HG03159 (cell line): ENCODE measurements around the gene GRPEL2.

Experiments used
- ATAC-seq: cut with Tn5 transposase; IDR thresholded peaks from one replicate; pipeline ENCODE4 v1.9.1; 2021; ENCODE audit warnings: mild to moderate bottlenecking, moderate library complexity; ENCODE audit not compliant: unreplicated experiment

The GRPEL2 gene

DNA sequence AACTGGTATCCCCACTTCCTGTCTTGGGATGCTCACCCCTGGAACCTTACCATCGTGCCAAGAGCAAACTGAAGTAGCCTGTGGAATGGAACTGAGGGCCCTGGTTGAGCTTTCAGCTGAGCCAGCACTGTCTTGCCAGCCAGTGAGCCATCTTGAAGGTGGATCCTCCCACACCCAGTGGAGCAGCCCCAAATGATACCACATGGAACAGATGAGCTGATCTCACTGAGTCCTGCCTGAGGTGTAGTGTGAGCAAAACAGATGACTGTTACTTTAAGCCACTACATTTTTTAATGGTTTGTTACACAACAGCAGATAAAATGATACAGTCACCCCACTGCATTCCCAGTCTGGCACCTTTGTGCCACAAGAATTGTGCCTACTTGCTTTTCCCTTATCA lies 10.4 kb downstream of the GRPEL2 start:
- ATAC-seq = no peak

DNA sequence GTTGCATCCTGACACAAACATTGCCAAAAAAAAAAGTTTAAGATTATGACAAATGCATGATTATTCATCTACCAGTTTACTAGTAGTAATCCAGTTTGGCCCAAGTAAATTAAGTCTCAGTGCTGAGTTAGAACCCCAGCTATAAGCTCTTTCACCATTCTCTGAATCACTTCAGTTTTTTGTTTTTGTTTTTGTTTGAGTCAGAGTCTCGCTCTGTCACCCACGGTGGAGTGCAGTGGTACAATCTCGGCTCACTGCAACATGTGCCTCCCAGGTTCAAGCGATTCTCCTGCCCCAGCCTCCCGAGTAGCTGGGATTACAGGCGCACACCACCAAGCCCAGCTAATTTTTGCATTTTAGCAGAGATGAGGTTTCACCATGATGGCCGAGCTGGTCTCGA lies 11.1 kb downstream of the GRPEL2 start:
- no peak for ATAC-seq

DNA sequence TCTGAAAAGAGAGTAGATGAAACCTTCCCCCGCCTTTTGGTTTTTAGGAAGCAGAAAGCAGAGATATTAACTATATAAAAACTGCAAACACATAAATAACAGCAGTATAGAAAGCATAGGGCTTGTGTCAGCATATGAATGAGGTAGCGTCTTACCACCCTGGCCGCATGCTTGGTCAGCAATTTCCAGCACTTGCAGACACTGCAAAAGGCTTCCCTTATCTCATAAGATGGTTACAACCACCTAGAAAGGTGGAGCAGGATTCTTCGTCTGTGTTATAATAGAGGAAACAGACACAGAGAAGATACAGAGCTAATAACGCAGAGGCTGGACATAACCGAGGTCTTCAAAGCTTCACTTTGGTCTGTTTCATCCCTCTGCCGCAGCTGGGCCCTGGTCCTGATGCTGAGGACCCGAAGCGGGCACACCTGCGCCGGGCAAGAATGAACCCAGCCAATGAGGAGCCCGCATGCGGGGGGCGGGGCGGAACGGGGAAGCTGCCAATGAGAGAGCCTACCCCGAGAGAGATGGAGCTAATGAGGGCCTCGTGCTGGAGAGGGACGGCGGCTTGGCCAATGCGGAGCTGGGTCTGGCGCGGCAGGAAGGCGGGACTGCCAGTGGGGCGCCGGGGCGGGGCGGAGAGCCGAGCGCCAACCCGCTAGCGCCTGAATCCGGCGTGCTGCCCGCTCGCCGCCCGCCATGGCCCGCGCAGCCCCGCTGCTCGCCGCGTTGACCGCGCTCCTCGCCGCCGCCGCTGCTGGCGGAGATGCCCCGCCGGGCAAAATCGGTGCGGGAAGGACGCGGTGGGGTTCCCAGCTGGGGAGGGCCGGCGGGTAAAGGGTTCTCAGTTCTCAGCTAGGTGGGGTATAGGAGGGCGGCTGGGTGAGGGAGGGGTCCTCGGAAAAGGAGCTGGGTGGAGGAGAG lies 12.3 kb downstream of the GRPEL2 start, which contains the start of gene PCYOX1L:
PCYOX1L (plus strand) TSS at position 677 of the 924 bp plus-strand sequence; CDS start at position 700, 23 bp downstream.
- ATAC-seq = peak; percentile 99

DNA sequence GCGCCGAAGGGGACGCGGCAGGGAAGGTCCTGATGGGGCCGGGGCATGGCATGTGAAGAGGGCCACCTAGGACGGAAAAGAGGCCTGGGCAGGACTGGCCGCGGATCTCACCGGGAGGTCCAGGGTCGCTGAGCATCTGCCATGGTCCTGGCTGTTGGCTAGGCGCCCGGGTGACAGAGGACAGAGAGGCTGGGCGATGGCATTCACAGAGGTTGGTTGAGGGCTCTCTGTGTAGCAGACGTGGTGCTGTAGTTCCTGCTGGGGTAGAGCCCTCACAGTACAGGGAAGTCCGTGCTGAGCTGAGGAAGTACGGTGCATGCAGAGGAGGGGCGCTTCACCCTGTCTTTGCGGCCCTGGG lies 13.0 kb downstream of the GRPEL2 start:
- ATAC-seq = peak; percentile 16

DNA sequence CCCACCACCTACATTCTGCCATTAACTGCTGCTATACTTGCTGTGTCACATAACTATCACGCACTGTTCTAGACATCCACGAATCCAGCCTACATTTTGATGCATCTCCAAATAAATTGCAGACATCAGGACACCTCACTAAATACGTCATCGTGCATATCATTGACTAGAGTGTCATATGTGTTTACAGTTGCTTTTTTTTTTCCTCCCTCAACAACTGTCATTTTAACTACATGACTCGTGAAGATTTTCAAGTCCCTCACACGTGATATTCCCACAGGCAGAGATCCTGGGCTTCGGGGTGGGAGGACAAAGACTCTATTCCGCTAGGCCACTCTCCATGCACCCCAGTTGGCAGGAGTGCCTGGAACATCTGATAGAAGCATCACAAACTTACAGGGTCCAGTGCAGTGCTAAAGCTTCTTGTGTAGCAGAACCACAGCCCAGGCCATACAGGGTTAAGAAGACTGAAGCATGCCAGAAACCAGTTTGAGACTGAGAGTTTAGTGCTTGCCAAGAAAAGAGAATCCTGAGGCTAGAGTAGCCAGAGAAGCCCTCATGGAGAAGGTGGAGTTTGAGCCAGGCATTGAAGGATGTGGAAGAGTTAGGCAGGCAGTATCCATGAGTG lies 13.7 kb downstream of the GRPEL2 start:
- no peak for ATAC-seq

DNA sequence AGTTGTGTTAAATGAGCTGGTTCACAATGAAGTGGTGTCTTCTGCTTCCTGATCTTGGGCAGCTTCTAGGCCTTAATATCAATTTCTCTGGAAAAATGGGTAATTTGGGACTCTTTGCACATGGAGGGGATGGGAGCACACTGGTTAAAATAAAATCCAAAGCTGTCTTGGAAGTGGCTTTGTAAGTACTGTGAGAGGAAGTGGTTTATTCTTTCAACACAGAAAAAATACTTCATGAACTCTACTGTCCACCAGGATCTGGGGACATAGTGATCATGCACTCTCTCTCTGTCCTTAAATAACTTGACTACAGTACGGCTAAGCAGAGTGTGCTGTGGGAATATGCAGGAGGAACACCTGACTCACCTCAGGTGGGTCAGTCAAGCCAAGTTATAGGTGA lies 15.0 kb downstream of the GRPEL2 start:
- ATAC-seq = no peak

DNA sequence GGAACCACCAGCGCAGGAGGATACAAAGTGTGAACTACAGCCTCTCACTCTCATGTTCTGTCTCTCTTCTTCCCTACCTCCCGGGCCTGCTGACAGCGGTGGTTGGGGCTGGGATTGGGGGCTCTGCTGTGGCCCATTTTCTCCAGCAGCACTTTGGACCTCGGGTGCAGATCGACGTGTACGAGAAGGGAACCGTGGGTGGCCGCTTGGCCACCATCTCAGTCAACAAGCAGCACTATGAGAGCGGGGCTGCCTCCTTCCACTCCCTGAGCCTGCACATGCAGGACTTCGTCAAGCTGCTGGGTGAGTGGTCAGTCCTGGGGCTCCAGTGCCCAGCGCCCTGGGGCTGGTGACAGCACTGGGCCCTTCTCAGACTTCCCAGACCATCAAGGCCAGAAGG lies 17.2 kb downstream of the GRPEL2 start:
- ATAC-seq = no peak

DNA sequence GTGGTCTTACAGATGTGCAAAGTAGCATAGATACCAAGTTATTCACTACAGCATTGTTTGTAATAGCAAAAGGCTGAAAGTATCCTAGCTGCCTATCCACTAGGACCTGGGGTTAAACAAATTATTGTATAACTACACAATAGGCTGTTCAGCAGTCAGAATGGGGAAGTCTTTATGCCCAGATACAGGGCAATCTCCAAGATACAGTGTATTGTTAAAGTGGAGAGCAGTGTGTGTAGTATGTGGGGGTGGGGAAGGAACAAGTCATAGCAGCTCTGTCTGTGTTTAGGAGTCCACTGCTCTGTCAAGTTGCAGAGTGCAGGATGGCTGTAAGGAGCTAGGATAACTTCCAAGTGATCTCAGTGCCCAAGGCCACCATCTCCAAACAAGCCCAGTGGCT lies 18.1 kb downstream of the GRPEL2 start:
- ATAC-seq = no peak

DNA sequence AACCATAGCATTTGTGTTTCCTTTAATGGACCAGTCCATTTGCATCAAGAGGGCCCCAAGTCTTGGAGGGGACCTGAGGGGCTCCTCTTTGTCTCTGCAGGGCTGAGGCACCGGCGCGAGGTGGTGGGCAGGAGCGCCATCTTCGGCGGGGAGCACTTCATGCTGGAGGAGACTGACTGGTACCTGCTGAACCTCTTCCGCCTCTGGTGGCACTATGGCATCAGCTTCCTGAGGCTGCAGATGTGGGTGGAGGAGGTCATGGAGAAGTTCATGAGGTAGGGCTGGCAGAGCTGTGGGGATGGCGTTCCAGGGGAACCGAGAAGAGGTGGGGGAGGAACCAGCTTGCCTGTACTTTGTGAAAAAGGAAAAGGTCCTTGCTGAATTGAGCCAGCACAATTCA lies 18.6 kb downstream of the GRPEL2 start:
- ATAC-seq = no peak

DNA sequence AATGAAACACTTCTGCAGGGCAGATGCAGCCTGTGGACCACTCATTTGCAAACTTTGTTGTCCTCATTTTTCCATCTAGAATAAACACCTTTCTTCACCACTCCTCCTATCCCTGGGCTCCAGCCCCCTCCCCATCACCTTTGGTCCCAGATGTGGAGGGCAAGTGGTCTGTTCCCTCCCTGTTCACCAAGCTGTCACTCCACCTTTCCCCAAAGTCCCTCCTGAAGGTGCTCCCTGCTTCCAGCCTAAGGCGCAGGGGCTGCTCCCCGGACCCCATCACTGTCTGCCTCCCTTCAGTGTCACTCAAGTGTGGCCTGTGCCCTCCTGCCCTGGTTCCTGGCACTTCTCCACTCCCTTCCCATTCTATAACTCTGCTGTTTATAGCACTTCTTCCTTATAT lies 19.4 kb downstream of the GRPEL2 start:
- no peak for ATAC-seq

DNA sequence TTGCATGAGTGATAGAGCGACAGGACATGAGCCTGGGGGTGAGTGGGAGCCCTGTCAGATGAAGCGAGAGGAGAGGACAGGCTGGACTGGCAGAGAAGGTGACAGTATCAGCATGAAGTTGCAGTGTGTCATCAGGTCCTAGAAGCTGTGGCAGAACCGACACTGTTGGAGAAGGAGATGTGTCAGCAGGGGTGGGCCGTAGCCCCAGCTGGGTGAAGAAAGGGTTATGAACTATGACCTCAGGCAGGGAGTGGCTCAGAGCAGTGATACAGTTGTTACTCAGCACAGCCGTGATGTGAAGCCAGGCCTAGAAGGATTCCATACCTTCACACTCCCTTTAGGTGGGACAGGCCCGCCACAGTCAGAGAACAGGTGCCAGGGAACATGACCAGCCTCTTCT lies 20.1 kb downstream of the GRPEL2 start:
- no peak for ATAC-seq

DNA sequence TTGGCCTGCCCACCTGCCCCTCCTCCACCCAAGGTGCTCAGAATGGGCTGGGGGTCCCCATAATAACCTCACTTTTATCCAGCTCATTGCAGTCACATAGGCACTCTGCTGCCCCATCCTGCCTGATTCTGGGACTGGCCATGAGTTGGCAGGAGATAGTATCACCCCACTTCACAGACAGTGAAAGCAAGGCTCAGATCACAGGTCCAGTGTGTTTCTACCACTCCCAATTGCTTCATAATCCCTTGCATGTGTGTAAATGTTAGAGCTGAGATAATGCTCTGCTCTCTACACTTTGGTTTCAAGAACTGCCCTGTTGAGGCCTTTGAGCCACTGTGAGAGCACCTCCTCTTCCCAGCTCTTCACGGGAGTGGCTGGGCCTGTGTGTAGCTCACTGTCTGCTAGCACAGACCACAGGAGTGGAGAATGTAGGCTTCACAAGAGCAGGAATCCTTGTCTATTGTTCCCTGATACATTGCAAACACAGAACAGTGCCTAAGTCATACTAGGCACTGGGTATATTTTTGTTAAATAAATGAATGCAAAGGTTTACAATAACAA lies 20.9 kb downstream of the GRPEL2 start:
- ATAC-seq = no peak

DNA sequence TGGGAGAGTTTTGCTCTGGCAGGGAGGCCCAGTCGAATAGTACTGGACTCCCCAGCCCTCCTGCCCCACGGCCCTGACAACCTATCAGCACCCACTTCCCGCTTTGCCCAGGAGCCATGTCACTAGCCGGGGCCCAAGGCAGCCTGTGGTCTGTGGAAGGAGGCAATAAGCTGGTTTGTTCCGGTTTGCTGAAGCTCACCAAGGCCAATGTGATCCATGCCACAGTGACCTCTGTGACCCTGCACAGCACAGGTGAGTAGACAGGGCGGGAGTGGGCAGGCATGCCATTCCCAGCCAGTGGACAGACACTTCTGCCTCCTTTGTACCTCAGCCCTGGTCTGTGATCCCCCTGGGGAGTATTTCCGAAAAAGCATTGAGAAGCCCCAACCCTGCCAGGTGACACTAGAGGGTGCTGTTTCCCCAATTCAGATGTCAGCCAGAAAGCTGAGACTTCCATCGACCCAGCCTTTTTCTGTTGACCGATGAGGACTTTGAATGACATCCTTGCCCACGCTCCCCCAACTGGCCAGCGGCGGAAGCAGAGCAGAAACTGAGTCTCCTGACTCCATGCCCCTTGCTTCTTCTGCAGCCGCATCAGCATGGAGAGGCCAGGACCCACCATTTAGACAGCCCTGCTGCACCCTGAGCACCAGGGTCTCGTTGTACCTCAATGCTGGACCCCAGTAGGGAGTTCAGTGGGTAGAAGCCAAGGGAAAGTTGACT lies 22.1 kb downstream of the GRPEL2 start:
- peak; percentile 66 for ATAC-seq

DNA sequence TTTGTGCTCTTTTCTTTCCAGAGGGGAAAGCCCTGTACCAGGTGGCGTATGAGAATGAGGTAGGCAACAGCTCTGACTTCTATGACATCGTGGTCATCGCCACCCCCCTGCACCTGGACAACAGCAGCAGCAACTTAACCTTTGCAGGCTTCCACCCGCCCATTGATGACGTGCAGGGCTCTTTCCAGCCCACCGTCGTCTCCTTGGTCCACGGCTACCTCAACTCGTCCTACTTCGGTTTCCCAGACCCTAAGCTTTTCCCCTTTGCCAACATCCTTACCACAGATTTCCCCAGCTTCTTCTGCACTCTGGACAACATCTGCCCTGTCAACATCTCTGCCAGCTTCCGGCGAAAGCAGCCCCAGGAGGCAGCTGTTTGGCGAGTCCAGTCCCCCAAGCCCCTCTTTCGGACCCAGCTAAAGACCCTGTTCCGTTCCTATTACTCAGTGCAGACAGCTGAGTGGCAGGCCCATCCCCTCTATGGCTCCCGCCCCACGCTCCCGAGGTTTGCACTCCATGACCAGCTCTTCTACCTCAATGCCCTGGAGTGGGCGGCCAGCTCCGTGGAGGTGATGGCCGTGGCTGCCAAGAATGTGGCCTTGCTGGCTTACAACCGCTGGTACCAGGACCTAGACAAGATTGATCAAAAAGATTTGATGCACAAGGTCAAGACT lies 22.8 kb downstream of the GRPEL2 start:
- ATAC-seq = no peak

DNA sequence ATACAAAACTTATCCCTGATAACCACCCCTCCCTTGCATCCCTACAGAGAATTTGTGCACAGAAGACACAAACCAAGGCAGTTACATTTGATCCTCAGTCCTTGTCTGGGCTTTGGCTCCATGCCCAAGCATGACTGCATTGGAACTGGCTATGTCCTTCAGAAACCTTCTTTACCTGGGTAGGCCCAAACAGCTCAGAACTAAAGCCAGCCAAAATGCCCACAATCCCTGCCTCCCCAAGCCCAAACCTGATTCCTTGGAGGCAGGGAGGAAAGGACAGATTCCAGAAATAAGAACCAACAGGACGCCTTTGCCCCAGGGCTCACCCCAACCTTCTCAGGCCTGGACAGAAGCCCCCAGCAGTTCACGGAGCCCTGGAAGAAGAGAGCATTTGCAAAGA lies 25.6 kb downstream of the GRPEL2 start:
- no peak for ATAC-seq

DNA sequence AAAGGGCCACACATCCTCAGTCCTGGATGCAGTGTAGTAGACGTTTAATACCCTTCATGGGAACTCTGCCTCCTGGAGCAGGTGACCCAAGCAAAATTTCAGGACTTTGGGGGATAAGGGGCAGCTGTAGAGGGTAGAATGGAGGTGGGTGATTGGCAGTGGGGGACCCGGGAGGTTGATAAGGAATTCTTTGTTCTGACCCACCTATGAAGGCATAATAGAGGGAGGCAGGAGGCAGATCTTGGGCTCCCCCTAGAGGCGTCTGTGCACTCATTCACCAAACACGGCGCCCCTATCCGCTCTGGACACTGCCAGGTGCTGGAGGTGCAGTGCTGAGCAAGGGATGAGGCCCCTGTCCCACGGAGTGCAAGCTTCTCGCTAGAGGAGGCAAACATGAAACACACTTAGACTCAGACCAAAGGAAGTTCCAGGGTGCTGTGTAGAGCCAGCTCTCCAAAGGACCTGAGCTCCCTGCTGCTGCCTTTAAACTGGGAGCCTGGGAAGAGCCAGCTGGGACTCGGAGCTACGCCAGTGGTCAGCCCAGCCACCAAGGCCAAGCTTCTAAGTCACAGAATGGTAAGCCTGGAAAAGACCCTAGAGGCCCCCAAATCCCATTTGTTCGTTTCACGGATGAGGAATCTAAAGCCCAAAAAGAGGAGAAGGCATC lies 26.1 kb downstream of the GRPEL2 start:
- peak; percentile 86 for ATAC-seq

DNA sequence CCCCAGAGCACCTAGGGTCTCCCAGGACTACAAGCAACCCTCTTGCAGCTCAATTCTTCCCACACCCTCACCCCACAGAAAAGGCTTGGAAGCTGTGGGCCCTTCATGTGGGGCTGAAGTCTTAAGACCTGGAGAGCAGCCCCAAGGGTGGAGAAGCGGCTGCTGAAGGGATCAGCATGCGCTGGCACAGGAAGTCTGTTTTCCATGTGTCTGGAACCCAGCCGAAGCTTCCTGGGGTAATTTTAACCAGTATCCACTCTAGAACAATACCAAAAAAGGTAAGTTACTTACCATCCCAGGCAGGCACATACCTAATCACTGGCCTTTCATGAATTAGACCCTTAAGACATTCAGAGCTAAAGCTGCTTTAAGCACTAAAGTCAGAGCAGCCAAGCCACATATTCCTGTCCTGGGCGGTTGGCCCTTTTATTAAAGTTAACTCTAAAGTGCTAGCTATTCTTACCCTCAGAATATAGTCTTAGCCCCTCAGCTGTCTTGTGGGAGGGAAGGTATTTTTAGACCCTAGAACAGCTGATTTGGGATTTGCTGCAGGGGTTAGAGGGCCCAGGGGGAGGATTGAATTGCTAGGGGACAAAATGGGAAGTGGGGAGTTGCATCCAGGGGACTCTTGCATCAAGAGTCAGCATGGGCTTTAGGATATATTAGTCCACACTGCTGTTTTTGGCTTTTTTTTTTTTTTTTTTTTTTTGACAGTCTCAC lies 26.9 kb downstream of the GRPEL2 start:
- no peak for ATAC-seq

DNA sequence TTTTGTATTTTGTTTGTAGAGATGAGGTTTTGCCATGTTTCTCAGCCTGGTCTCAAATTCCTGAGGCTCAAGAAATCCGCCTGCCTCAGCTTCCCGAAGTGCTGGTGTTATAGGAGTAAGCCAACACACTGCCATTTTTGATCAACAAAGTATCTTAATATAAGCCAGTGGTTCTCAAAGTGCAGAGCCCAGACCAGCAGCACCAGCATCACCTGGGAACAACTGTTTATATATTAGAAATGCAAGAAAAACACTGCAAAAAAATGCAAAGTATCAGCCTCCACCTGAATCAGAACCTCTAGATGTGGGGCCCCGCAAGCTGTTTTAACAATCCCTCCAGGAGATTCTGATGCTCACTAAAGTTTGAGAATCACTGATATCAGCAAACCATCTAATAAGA lies 27.6 kb downstream of the GRPEL2 start:
- ATAC-seq = no peak

DNA sequence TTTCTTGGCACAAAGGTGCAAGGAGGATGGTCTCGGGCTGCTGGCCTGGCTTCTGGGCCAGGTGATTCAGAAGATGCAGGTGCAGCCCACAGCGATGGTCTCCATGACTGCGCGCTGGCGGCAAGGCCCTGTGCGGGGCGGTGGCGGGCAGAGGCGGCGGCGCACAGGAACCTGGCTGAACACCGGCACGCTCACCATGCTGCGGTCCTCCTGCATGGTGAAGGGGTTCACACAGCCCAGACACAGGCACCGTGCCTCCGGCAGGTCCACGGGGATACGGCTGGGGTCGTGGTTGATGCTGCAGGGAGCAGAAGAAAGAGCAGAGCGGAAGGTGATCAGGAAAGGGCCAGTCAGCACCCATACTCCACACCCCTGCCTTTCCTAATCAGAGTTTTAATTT lies 29.0 kb downstream of the GRPEL2 start:
- no peak for ATAC-seq

DNA sequence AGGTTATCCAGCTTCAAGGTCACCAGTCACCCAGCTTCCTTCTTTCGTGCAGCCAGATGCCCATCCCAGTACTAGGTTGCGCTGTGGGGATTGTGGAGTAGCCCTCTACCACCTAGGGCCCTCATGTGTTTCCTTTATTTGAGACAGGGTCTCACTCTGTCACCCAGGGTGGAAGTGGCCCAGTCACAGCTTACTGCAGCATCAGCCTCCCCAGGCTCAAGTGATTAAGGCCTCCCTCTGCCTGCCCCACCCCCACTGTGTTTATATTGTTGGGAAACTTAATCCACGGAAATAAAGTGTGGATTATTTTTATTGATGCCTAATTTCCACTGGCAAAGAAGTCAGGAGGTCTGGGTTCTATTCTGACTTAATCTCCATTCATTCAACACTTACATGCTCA lies 29.5 kb downstream of the GRPEL2 start:
- ATAC-seq = no peak
